Astrocyte (in vitro differentiated cells and primary cell): ENCODE measurements around the gene SESN3.

Experiments
- CTCF ChIP-seq: IDR thresholded peaks from 2 replicates; pipeline ENCODE4 v1.5.1; 2011; ENCODE audit warnings: low read depth, mild to moderate bottlenecking, inconsistent platforms, low read length, moderate library complexity; ENCODE audit not compliant: insufficient read depth
- EZH2 ChIP-seq: IDR thresholded peaks from 2 replicates; pipeline ENCODE4 v1.6.1; 2012; ENCODE audit warnings: mild to moderate bottlenecking, low read length, inconsistent platforms; ENCODE audit not compliant: insufficient read depth

DNA sequence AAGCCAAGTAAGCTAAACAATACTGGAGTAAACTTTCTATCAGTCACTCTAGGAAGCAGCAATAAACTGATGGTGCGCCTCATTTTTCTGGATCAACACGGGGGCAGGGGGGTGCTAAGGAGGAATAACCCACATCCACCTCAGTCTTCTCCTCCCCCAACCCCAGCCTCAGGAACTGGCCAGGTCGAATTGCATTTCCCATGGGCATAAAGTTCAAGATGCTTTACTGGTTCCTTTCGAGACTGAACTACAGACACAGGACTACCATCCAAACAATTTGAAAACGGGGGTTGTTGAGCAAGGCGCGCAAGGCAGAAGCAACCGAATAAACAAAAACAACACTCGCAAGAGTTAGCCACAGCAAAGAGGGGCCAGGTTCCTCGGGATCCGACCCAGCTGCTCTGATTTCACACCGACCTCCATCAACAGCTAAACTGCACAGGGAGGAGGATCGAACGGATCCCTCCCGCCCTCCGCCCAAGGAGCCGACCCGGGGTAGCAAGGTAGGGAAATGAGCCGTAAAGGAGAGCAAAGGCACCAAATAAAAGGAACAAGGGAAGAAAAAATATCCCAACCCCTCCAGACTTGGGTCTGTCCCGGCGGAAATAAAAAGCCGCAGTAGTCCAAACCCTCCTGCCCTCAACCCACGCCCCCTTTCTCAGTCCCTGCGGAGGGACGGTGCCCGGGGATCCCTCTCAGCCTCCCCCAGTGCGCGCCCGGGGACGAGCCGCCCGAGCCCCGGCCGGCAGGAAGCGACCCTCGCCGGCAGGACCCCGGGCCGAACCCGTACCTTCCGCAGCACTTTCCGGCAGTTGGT, 801 bp downstream of the SESN3 start:
- TF ChIP-seq CTCF (no peak), EZH2 (no peak)
